HepG2 (cell line): ENCODE results near the gene NACC2. TPM values are rescaled to one million over a fixed set of nuclear protein-coding genes. Genes with fewer than 3 reads are reported as not detected.

Experiments used
- BORCS8-MEF2B ChIP-seq: sonication (generic); formaldehyde crosslinking; IDR thresholded peaks from 2 replicates; pipeline ENCODE4 v1.8.0; 2022; ENCODE audit warnings: mild to moderate bottlenecking, missing genetic modification reagents
- IKZF4 ChIP-seq: sonication (generic); formaldehyde crosslinking; IDR thresholded peaks from 2 replicates; pipeline ENCODE4 v1.5.1; 2020; ENCODE audit warnings: borderline replicate concordance, mild to moderate bottlenecking, low read depth, missing genetic modification reagents; ENCODE audit errors: not compliant biosample characterization
- MAFK ChIP-seq, 2 experiments: IDR thresholded peaks in 1 of 2; conservative IDR thresholded peaks in 1 of 2; 2 replicates each; pipeline ENCODE4 v1.6.1; 2011; ENCODE audit warnings: improper control_type of control experiment in 2 of 2, low read length in 2 of 2
- MIXL1 ChIP-seq: IDR thresholded peaks from 2 replicates; pipeline ENCODE4 v1.6.1; 2016
- NFKB2 ChIP-seq: sonication (generic); formaldehyde crosslinking; IDR thresholded peaks from 2 replicates; pipeline ENCODE4 v1.4.0; 2020; ENCODE audit warnings: missing genetic modification reagents, borderline replicate concordance
- NR1H2 ChIP-seq: sonication (generic); formaldehyde crosslinking; IDR thresholded peaks from 2 replicates; pipeline ENCODE4 v1.8.1; 2022; ENCODE audit warnings: low read depth, missing genetic modification reagents, borderline replicate concordance
- PITX1 ChIP-seq: sonication (generic); formaldehyde crosslinking; IDR thresholded peaks from 2 replicates; pipeline ENCODE4 v1.5.1; 2020; ENCODE audit warnings: mild to moderate bottlenecking, missing genetic modification reagents
- SMARCC2 ChIP-seq: fragments of 450-650 bp; IDR thresholded peaks from 2 replicates; pipeline ENCODE4 v1.6.1; 2017; ENCODE audit warnings: antibody characterized with exemption, mild to moderate bottlenecking
- TOE1 ChIP-seq: sonication (generic); formaldehyde crosslinking; IDR thresholded peaks from 2 replicates; pipeline ENCODE4 v1.4.0; 2020; ENCODE audit warnings: mild to moderate bottlenecking, missing genetic modification reagents
- ZBTB20 ChIP-seq: sonication (generic); formaldehyde crosslinking; IDR thresholded peaks from 2 replicates; pipeline ENCODE4 v1.8.1; 2023; ENCODE audit warnings: missing genetic modification reagents, low read depth, mild to moderate bottlenecking, borderline replicate concordance
- ZC3H4 ChIP-seq: sonication (generic); formaldehyde crosslinking; IDR thresholded peaks from 2 replicates; pipeline ENCODE4 v1.4.0; 2020; ENCODE audit warnings: missing genetic modification reagents, borderline replicate concordance
- ZFAT ChIP-seq: sonication (generic); formaldehyde crosslinking; conservative IDR thresholded peaks from 2 replicates; pipeline ENCODE4 v1.8.1; 2023; ENCODE audit warnings: missing genetic modification reagents, inconsistent platforms
- ZFP90 ChIP-seq: sonication (generic); formaldehyde crosslinking; IDR thresholded peaks from 2 replicates; pipeline ENCODE4 v1.8.0; 2022; ENCODE audit warnings: missing genetic modification reagents, mild to moderate bottlenecking, inconsistent platforms, borderline replicate concordance
- ZNF20 ChIP-seq: sonication (generic); formaldehyde crosslinking; IDR thresholded peaks from 2 replicates; pipeline ENCODE4 v1.4.0; 2020; ENCODE audit warnings: mild to moderate bottlenecking, moderate library complexity, missing genetic modification reagents
- ZNF318 ChIP-seq: sonication (generic); formaldehyde crosslinking; IDR thresholded peaks from 2 replicates; pipeline ENCODE4 v1.4.0; 2020; ENCODE audit warnings: mild to moderate bottlenecking, missing genetic modification reagents
- ZNF331 ChIP-seq: sonication (generic); formaldehyde crosslinking; IDR thresholded peaks from 2 replicates; pipeline ENCODE4 v1.4.0; 2020; ENCODE audit warnings: missing genetic modification reagents
- ZNF556 ChIP-seq: sonication (generic); formaldehyde crosslinking; IDR thresholded peaks from 2 replicates; pipeline ENCODE4 v1.4.0; 2020; ENCODE audit warnings: mild to moderate bottlenecking, missing genetic modification reagents, borderline replicate concordance
- ZNF674 ChIP-seq: sonication (generic); formaldehyde crosslinking; IDR thresholded peaks from 2 replicates; pipeline ENCODE4 v1.5.0; 2020; ENCODE audit warnings: low read depth, mild to moderate bottlenecking, missing genetic modification reagents
- polyA plus RNA-seq, 8 experiments: library from polyadenylated mRNA; depleted of rRNA in 3 of 8; stranded (reverse) in 7 of 8; unstranded in 1 of 8; fragments of >200 nt; fragmentation: Illumina TruSeq in 4 of 8; extraction: Trizol in 4 of 8; gene quantifications; 2 replicates each; pipeline versions ENCODE4 v1.2.1 to v1.2.3, GENCODE V29; 2011 to 2016; ENCODE audit warnings: low read depth in 4 of 8, missing spikeins in 1 of 8, mixed read lengths in 1 of 8; ENCODE audit not compliant: insufficient read depth in 1 of 8
- total RNA-seq, 5 experiments: library from RNA; depleted of rRNA; stranded (reverse); fragments of >200 nt; fragmentation: Illumina TruSeq; extraction: Trizol; gene quantifications; 2 replicates each; pipeline ENCODE4 v1.2.3, GENCODE V29; 2016; ENCODE audit warnings: low read depth in 1 of 5
- TF ChIP-seq, protein P1 (sequence below): sonication (generic); formaldehyde crosslinking; IDR thresholded peaks from 2 replicates; pipeline ENCODE4 v1.5.0; 2020; ENCODE audit warnings: missing genetic modification reagents, mild to moderate bottlenecking, borderline replicate concordance
- TF ChIP-seq, protein P2 (sequence below): sonication (generic); formaldehyde crosslinking; IDR thresholded peaks from 2 replicates; pipeline ENCODE4 v1.9.0; 2021; ENCODE audit warnings: missing genetic modification reagents, borderline replicate concordance

The NACC2 gene
- total and polyA plus RNA-seq, 2 of the 13 experiments (the other 11 are each of a cell fraction or from before 2014, with no cell fraction given), result 5.9 to 12.3 TPM

DNA sequence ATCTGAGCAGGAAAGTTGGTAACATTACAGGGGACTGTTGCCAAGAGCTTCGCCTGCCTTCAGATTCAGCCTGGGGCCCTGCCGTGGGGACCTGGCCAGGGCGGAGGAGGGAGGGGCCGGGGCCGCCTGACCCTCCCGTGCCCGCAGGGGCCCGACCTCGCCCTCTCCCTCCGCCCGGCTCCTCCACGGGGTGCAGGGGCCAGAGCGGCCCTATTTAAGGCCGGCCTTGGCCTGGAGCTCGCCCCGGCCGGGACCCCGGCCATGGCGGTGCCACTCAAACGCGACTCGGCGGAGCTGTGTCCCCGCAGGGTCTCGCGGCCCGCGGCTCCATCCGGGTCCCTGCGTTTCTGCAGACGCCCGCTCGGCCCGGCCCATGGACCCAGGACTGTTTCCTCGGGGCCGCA, 22.8 kb upstream of the NACC2 start (continued):
- no peak for TF ChIP-seq ZNF318 (CRISPR knock-in tag)
- TF ChIP-seq, protein P1, sequence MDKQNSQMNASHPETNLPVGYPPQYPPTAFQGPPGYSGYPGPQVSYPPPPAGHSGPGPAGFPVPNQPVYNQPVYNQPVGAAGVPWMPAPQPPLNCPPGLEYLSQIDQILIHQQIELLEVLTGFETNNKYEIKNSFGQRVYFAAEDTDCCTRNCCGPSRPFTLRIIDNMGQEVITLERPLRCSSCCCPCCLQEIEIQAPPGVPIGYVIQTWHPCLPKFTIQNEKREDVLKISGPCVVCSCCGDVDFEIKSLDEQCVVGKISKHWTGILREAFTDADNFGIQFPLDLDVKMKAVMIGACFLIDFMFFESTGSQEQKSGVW (CRISPR knock-in tag), result no peak
- no peak for TF ChIP-seq NR1H2
- no peak for TF ChIP-seq PITX1 (CRISPR knock-in tag)
- TF ChIP-seq, protein P2, sequence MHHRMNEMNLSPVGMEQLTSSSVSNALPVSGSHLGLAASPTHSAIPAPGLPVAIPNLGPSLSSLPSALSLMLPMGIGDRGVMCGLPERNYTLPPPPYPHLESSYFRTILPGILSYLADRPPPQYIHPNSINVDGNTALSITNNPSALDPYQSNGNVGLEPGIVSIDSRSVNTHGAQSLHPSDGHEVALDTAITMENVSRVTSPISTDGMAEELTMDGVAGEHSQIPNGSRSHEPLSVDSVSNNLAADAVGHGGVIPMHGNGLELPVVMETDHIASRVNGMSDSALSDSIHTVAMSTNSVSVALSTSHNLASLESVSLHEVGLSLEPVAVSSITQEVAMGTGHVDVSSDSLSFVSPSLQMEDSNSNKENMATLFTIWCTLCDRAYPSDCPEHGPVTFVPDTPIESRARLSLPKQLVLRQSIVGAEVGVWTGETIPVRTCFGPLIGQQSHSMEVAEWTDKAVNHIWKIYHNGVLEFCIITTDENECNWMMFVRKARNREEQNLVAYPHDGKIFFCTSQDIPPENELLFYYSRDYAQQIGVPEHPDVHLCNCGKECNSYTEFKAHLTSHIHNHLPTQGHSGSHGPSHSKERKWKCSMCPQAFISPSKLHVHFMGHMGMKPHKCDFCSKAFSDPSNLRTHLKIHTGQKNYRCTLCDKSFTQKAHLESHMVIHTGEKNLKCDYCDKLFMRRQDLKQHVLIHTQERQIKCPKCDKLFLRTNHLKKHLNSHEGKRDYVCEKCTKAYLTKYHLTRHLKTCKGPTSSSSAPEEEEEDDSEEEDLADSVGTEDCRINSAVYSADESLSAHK (CRISPR knock-in tag), result no peak
- TF ChIP-seq ZNF331, result no peak
- TF ChIP-seq ZC3H4 (CRISPR knock-in tag), result no peak
- TF ChIP-seq ZBTB20 (CRISPR knock-in tag), result no peak
- no peak for TF ChIP-seq ZNF556
- TF ChIP-seq NFKB2 (CRISPR knock-in tag), result no peak
- TF ChIP-seq SMARCC2, result no peak
- peak; percentile 2 for TF ChIP-seq IKZF4 (CRISPR knock-in tag)
- TF ChIP-seq ZFP90 (CRISPR knock-in tag), result no peak
- TF ChIP-seq TOE1 (CRISPR knock-in tag), result no peak
- no peak for TF ChIP-seq MAFK (conservative IDR thresholded peaks at IDR 0.05 in 1 of 2, IDR thresholded peaks at IDR 0.05 in 1 of 2; ENCODE audit: low read length in 2 of 2)
- no peak for TF ChIP-seq ZFAT
- no peak for TF ChIP-seq ZNF674 (CRISPR knock-in tag)
- no peak for TF ChIP-seq ZNF20 (CRISPR knock-in tag)
- no peak for TF ChIP-seq MIXL1 (CRISPR knock-in tag)
- no peak for TF ChIP-seq BORCS8-MEF2B
